Astrocyte (in vitro differentiated cells and primary cell): ENCODE results near the gene CPOX.

Experiments used
- CTCF ChIP-seq: IDR thresholded peaks from 2 replicates; pipeline ENCODE4 v1.5.1; 2011; ENCODE audit warnings: low read depth, mild to moderate bottlenecking, inconsistent platforms, low read length, moderate library complexity; ENCODE audit not compliant: insufficient read depth
- EZH2 ChIP-seq: IDR thresholded peaks from 2 replicates; pipeline ENCODE4 v1.6.1; 2012; ENCODE audit warnings: mild to moderate bottlenecking, low read length, inconsistent platforms; ENCODE audit not compliant: insufficient read depth

GRCh38 chr3:98603580-98603979, 10.2 kb upstream of the CPOX start:
- TF ChIP-seq EZH2: no peak
- TF ChIP-seq CTCF: no peak
